ENCODE data around the gene ARL6IP5.

Gene ARL6IP5, protein sequence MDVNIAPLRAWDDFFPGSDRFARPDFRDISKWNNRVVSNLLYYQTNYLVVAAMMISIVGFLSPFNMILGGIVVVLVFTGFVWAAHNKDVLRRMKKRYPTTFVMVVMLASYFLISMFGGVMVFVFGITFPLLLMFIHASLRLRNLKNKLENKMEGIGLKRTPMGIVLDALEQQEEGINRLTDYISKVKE

DNA sequence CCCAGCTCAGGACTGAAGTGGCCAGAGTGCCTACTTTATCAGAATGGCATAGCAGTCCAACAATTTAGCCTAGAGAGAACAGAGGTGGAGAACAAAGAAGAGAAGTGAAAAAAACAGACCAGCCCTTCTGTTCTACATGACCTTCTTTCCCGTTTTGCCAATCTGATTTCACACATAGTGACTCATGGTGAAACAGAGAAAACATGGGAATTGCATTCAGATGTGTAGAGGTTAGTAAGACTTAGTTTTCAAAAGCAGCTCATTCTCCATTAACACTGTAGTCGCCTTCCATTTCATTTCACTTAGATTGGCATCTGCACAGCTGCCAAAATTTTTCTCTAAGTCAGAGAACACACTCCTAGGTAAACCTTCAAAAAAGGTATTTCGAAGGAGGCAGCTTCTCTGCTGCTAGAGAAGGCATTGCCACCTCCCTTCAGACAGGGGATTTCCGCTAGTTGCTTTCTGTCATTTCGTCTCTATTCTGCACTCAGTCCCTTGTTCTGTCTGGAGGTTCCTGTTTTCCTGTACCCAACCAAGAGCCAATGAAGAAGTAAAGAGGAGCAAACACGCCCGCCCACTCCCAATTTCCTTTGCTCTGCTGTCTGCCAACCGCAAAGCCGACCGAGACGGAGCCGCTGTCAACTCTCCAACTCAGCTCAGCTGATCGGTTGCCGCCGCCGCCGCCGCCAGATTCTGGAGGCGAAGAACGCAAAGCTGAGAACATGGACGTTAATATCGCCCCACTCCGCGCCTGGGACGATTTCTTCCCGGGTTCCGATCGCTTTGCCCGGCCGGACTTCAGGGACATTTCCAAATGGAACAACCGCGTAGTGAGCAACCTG lies at the start of gene ARL6IP5:
Gene ARL6IP5, plus strand, starts transcription at position 612 of the 842 bp plus-strand sequence. Its CDS starts 111 bp downstream, at position 723.
- peak; percentile 92 for DNase-seq

DNA sequence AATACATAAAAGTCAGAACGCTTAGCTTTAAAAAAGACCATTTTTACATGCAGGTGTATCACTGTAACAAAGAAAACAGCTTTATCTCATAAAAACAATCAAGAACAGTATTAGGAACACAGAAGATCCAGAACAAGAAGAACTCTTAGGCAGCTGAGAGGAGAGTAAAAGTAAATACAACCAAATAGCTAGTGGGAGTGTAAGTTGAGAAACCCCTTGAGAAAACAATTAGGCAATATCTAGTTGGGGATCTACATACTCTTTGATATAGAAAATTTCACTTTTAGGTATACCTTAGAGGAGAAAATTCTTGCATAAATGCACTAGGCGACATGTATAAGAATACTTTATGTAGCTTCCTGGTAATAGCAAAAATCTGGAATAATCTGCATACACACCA lies 40.1 kb upstream of the ARL6IP5 start:
- DNase-seq, result no peak

DNA sequence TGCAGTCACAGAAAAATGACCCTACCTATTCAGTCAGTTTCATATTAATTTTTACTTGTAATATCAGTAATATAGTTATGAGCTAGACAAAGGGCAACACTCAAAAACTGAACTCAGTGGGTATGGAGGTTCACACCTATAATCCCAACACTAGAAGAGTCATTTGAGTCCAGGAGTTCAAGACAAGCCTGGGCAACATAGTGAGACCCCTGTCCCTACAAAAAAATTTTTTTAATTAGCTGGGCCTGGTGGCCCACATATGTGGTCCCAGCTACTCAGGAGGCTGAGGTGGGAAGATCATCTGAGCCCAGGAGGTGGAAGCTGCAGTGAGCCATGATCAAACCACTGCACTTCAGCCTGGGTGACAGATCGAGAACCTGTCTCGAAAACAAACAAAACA lies 35.7 kb upstream of the ARL6IP5 start:
- no peak for DNase-seq

DNA sequence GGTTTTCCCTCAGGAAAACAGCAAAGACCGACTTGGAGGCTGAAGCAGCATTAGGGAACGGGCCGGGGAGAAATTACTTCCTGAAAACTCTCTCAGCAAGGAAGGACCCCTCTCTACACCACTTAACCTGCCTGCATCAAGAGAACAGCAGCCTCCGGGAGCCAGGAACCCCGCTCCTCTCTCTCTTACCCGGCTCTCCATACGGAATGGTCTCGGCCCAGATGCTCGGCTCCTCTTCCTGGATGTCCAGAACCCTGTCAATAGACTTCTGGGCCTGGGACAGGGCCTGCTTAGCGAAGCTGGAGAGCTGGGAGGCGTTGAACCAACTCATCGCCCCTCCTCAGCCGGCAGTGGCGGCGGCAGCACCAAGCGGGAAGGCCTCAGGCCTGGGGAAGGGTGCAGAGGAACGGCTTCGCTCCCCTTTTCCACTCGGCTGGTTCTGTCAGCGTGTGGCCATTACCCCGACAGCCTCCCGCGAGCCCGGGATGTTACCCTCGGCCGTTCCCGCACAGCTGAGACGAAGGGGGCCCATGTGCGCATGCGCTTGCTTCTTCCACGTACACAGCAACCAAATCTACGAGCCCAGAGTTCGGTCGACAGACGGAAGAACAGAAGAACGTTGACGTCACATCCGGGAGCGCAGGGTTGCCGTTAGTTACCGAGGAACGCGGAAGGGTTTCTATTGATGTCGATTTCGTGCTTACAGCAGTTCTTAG lies 32.8 kb upstream of the ARL6IP5 start, which contains the start of gene TMF1:
Gene TMF1, minus strand, starts transcription at position 578 of the 716 bp plus-strand sequence. Its CDS starts 247 bp downstream, at position 331.
- DNase-seq, result peak; percentile 97 to 98

DNA sequence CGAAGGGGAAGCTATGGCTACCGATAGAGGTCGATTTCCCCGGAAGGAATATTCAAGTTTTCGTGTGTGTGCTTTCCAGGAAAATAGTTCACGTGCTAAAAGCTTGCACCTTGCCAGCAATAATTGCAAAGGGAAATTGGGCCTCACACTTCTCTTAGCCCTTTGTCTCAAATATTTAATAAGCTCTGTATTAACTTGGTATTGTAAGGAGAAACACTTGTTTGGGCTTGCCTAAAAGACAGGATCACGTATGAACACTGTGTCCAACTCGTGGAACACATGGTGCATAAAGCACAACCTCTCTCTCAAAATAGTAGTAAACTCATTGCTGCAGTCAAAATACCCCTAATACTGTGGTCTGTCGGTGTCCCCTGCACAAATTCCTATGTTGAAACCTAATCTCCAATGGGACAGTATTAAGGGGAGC lies 32.3 kb upstream of the ARL6IP5 start:
- no peak for DNase-seq

DNA sequence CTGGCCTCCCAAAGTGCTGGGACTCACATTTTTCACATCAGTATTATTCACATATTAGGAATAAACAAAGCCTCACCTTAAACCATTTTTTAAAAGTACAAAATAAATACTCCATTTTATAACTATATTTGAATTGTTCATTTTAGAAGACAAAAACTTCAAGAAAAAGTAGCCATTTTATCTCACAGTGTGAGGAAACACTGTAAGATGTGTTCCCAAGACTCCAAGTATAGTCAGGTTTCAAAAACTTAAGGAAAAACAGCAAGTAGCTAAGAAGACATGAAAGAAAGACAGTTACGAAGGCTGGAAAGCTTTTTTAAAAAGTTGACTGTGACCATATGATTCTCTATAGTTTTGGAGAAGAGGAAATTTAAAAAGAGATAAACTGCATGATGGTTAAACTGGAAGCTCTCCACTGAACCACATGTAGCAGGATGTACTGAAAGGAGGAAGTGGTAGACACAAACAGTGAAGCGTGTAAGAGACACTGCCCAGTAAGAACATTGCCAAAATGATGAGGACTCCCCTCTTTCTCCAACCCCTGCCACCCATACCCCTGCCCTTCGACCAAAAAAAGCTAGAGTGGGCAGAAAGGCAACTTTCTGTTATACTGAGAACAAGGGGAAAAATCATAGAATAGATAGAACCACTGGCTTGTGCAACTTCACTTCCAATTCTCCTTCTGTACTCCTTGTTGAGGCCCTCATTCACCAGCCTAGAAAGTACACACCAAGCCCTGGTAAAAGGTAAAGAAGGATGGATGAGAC lies 26.4 kb upstream of the ARL6IP5 start:
- peak; percentile 13 to 51 for DNase-seq

DNA sequence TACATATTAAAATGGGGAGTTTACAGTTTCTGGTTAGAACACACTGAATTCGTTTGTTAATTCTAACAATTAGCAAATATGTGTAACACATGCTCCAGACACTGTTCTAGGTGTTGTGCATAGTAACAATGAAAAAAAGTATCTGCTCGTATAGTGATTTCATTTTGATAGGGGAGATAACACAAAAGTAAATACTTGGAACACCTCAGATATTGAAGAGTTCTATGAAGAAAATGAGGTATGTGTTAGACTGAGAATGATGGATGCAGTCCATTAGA lies 25.9 kb upstream of the ARL6IP5 start:
- DNase-seq, result no peak

DNA sequence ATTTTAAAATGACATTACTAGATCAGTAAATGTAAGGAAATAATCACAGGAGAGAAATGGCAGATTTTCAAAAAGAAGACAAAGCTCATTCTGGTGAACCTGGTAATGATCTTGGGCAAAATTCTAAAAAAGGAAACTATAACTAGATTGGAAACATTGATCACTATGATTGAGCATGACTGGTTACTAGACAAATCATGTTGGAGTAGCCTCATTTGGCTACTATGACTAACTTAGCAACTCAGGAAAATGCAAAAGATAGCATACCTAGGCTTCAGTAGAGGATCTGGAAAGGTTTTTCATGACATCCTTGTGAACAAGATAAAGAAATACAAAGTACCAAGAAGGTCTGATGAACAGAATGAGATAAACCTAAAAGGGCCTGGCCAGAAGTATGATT lies 25.0 kb upstream of the ARL6IP5 start:
- DNase-seq, result no peak

DNA sequence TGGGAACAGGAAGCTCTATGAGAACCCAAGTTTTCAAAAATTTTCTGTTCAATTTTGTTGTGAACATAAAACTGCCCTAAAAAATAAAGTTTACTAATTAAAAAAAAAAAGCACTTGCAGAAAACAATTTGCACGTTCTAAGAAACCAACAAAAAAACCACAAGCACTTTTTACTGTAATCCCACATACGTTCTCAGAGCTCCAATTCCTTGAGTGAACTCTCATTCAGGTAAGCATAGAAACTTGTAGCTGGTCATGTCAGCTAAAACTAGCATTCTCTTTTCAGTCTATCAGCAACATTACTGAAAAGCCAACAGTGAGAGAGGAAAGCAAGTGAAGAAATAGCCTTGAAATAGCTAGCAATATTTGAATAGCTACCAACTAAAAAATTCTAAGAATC lies 21.1 kb upstream of the ARL6IP5 start:
- no peak for DNase-seq

DNA sequence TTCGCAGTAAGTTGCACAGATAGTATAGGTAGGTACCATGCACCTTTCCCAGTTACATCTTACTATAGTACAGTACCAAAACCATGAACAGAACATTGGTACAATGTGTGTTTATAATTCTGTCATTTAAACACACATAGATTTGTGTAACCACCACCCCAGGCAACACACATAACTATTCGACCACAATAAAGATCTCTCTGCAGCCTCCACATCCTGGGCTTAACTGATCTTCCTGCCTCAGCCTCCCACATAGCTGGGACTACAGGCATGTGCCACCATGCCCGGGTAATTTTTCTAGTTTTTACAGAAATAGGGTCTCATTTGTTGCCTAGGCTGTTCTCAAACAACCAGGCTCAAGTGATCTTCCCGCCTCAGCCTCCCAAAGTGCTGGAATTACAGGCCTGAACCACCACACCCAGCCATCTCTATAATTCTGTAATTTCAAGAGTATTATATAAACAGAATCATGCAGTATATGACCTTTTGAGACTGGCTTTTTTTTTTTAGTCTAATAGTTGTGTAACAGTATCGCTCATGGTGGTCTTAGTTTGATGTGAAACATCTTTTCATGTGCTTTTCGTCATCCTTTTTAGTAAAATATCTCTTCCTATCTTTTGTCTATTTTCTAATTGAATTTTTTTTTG lies 19.3 kb upstream of the ARL6IP5 start:
- DNase-seq, result peak in 1 of 2 donors; percentile 51

DNA sequence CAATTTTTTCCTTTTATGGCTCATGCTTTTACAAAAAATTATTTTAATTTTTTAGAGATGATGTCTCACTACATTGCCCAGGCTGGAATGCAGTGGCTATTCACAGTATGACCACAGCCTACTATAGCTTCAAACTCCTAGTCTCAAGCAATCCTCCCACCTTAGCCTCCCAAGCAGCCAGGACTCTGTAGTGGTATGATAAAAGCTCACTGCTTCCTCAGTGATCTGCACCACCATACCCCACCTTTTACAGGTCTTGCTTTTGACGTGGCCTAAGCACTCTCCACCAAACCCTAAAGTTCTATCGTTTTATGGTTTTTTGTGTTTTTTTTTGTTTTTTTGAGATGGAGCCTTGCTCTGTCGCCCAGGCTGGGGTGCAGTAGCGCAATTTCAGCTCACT lies 18.6 kb upstream of the ARL6IP5 start:
- no peak for DNase-seq

DNA sequence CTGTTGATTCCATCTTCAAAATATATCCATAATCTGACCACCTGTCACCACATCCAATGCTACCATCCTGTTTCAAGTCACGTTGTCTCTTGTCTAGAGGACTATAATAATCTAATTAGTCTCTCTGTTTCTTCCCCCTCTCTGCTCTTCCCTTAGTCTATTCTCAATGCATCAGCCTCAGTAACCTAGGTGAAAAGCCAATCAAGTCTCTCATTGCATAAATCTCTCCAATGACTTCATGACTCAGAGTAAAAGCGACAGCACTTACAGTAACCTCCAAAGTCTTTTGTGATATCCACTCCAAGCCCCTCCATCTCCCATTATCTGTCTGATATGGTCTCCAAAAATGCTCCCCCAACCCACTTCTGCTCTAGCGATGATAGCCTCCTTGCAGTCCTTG lies 11.8 kb upstream of the ARL6IP5 start:
- no peak for DNase-seq

DNA sequence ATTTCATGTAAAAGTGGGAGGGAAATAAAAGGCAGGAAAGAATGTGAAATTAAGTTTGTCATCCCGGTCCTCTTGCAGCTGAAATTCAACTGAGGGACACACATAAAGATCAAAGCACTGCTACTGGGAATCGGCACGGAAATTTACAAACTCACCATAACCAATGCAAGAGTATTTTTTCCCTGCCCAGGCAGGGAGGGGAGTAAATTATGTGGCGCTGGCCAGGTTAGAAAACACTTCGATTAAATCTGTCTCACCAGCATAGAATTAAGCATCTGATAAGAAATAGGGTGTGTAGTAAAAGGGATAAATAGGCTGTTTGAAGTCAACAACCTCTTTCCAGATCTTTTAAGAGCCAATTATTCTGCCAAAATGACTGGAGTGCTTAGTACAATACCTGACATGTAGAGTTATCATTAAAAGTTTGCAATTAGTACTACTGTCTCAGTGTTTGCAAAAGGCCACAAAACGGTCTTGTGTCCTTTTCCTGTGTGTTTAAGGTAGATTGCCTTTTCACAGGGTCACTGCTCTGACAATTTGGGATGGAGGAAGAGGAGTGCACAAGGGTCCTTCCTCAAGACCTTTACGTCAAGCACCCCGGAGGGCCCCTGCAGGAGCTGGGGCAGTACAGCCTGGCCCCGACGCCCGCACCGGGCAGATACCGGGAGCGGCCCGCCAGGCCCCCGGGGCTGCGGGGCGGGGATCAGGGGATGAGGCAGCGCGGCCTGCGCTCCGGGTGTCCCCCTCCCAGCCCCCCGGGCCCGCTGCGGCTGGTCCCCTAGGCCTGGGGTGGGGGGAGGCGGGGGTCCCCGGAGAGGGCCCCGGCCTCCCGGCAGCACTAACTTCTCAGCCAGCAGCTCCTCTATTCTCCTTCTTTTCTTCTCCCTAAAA lies 5.2 kb upstream of the ARL6IP5 start:
- DNase-seq, result no peak

DNA sequence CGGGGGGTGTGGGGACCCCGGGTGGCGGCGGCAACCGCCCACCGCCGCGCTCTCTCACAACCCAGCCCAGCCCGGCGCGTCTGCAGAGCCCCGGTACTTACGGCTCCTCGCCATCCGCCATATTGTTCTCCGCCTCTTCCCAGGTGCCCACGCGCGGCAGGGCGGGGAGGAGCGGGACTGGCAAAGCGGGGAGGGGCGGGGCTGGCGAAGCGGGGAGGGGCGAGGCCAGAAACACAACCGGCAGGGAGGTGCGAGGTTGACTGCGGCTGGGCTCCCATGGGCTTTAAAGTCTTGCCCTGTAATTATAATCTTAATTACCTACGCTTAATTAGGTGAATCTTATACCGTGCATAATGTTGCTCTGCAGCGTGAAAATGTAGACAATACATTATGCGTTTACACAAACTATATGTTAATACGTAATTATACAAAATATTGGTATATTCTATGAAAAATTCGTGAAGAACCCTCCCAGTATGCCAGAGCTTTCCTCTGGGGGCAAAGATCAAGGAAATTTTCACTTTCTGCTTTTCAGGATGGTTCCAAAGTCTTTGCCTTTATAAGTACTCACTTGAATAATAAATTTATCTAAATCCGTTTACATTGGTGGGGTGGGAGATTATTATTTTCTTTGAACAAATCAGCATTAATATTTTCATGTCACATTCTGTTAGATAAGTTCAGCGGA lies 4.4 kb upstream of the ARL6IP5 start, which contains the start of gene UBA3:
Gene UBA3, minus strand, starts transcription at position 133 of the 688 bp plus-strand sequence. Its CDS starts 12 bp downstream, at position 121.
- DNase-seq, result peak; percentile 90 to 91

DNA sequence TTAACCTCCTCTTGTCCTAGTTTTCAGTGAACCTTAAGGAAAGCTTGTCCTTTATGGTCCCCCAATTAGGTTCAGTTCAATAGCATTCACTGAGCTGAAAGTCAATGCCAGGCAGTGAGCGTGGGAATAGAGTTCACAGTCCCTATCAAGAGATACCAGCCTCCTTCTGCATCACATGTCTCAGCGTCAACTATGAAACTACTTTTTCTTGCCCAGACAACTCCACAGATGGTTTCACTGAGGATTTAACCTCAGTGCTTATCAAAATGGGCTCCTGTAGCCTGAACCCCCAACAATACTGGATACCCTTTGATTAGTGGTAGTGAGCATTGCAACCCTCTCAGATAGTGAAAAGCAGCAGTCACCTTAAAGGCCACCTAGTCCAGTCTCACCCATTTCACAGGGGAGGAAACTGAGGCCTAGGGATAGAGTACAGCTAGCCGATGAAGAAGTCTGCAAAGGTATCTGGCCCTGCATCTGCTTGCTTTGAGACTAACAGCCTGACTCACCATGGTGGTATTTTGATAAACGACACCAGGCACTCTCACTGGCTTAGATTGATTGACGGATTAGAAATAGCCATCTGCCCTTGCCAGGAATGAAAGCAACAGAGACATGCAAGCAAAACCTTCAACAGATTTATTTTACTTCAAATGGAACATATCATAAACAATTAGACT lies 3.0 kb upstream of the ARL6IP5 start:
- DNase-seq, result no peak

DNA sequence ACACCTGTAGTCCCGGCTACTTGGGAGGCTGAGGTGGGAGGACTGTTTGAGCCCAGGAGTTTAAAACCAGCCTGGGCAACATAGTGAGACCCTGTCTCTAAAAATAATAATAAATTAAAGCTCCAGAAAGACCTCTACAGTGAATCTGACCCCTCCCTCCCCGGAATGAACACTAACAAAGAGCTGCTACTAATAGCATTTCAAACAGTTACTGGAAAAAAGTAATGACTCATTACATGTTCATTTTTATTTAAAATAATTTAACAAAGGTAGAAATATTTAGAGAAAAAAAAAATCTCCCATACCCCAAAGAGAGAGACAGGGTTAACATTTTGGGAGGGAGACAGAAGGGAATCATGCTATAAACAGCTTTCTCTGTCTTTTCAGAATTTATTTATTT lies 2.4 kb upstream of the ARL6IP5 start:
- DNase-seq, result no peak

DNA sequence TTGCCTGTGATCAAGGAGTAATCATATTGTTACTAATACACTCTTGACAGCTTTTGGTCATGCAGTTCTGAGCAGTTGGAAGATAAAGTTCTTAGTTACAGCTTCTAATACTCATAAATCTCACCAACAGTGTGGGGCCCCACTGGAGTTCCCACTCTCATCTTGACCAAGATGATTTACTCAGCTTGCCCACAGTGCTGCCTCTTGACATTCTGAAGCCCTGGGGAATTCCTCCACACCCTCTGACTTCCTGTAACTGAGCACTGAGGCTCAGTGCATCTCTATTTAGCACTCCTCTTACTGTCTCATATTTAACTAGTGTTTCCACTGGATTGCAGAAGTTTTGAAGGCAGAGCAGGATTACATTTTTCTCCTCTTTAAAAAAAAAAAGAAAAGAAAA lies 1.9 kb upstream of the ARL6IP5 start:
- DNase-seq, result peak; percentile 76 to 79

DNA sequence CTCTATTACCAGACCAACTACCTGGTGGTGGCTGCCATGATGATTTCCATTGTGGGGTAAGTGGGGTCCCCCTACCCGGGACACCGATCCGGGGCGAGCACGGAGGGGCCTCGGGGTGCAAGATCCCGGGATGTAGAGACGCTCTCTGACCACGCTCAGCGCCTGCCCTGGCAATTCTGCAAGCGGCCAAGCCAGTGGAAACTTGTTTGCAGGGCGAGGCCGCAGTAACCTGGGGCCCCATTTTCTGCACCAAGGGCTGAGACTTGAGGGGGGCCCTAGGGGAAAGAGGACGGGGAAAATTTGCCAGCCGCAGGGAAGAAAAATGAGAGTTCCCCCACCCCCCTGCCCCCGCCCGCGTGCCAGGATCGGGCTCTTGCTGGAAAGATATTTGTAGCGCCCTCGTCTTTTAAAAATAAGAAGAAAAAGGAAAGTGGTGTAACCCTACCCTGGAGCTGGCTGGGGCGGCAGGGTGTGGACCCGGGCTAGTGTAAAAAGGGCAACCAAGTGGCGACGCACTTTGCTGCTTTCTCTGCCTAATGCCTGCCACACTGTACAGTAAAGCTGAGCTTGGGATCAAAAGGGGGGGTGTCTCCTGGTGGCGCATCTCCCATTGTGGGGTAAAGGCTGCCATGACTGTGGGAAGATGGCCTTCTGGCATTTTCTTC lies 563 bp downstream of the ARL6IP5 start:
- no peak for DNase-seq

Measured in CD4-positive, alpha-beta T cell treated with Interleukin-1 beta for 1 hour (primary cell).